ENCODE data around the gene MYO1A. TPM values are rescaled to one million over a fixed set of nuclear protein-coding genes. Genes with fewer than 3 reads are reported as not detected.
A peak's percentile ranks its signal among the peaks of the same experiment; 100 is the strongest.

MYO1A gene
- polyA plus RNA-seq, 1 donor (not counting 4 experiments of a cell fraction or from before 2014, with no cell fraction given) = 0.01 TPM

- Histone ChIP-seq H3K4me1 (ENCODE audit: control insufficient read depth, extremely low read depth, insufficient read depth, low read length) (peaks cover 4% of the 10 kb centered on the region), H3K27ac (ENCODE audit: control insufficient read depth, insufficient read depth, low read length) (no peak overlapping the region), H3K27me3 (ENCODE audit: control insufficient read depth, extremely low read depth, insufficient read depth, low read length) (peaks cover 16% of the 10 kb centered on the region), H3K4me2 (ENCODE audit: control insufficient read depth, extremely low read depth, insufficient read depth, low read depth, low read length) (no peak overlapping the region), H2AFZ (ENCODE audit: control insufficient read depth, low read length) (no peak overlapping the region), H3K36me3 (ENCODE audit: control insufficient read depth in 2 of 2, extremely low read depth in 1 of 2, insufficient read depth in 2 of 2, low read length in 2 of 2) (no peaks in the 10 kb centered on the region), H3K9me1 (ENCODE audit: control insufficient read depth, extremely low read depth, insufficient read depth, low read length) (no peaks in the 10 kb centered on the region), H3K9me3 (ENCODE audit: control insufficient read depth, low read depth, low read length) (no peaks in the 10 kb centered on the region), H3K79me2 (ENCODE audit: control insufficient read depth, insufficient read depth, low read length) (peaks cover 8% of the 10 kb centered on the region), H4K20me1 (ENCODE audit: control insufficient read depth, extremely low read depth, insufficient read depth, low read length) (no peaks in the 10 kb centered on the region), H3K4me3 (ENCODE audit: control insufficient read depth in 2 of 3, extremely low read depth in 1 of 3, insufficient read depth in 2 of 3, low read depth in 1 of 3, low read length in 3 of 3) (no peak overlapping the region), H3K9ac (ENCODE audit: control insufficient read depth, extremely low read depth, insufficient read depth, low read length) (no peak overlapping the region)
- DNase-seq (ENCODE audit: low read depth, low spot score) = no peak
- dilution Hi-C loops (cut with MboI; ENCODE audit: extremely low pct_ligation_motif_present, low sequenced_read_pairs) = loop anchor here (10.0 kb wide), 1 partner anchor 255 kb away; the partner anchor contains the start of gene PRIM1
- no peak for TF ChIP-seq CTCF (optimal IDR thresholded peaks at IDR 0.05 in 1 of 3, IDR thresholded peaks at IDR 0.05 in 1 of 3, conservative IDR thresholded peaks at IDR 0.05 in 1 of 3; ENCODE audit: extremely low read depth in 1 of 3, insufficient read depth in 2 of 3, low read length in 3 of 3)
- no peak for TF ChIP-seq EZH2 (IDR thresholded peaks at IDR 0.05; ENCODE audit: low read length)
- no peak for FAIRE-seq
These were observed 39.8 kb downstream of the MYO1A start for GRCh38 chr12:57009949-57010626.

GRCh38 chr12:57008178-57008577 lies 41.8 kb downstream of the MYO1A start:
- H3K4me2 ChIP-seq (ENCODE audit: control insufficient read depth, extremely low read depth, insufficient read depth, low read depth, low read length) = no peak overlapping the region
- dilution Hi-C loops (cut with MboI; ENCODE audit: extremely low pct_ligation_motif_present, low sequenced_read_pairs) = loop anchor here (10.0 kb wide), 1 partner anchor 253 kb away; the partner anchor contains the start of gene PRIM1

More at GRCh38 chr12:57008178-57008577, 41.8 kb downstream of the MYO1A start:
- peaks cover 8 to 12% of the 10 kb centered on the region in 2 experiments for H3K36me3 ChIP-seq (ENCODE audit: control insufficient read depth in 2 of 2, extremely low read depth in 1 of 2, insufficient read depth in 2 of 2, low read length in 2 of 2)
- H3K9me3 ChIP-seq (ENCODE audit: control insufficient read depth, low read depth, low read length) = no peaks in the 10 kb centered on the region
- no peaks in the 10 kb centered on the region for H4K20me1 ChIP-seq (ENCODE audit: control insufficient read depth, extremely low read depth, insufficient read depth, low read length)
- no peak overlapping the region for H3K9ac ChIP-seq (ENCODE audit: control insufficient read depth, extremely low read depth, insufficient read depth, low read length)
- H3K4me3 ChIP-seq (ENCODE audit: control insufficient read depth in 2 of 3, extremely low read depth in 1 of 3, insufficient read depth in 2 of 3, low read depth in 1 of 3, low read length in 3 of 3) = no peak overlapping the region
- peaks cover 20% of the 10 kb centered on the region for H3K79me2 ChIP-seq (ENCODE audit: control insufficient read depth, insufficient read depth, low read length)
- peaks cover 2% of the 10 kb centered on the region for H3K27me3 ChIP-seq (ENCODE audit: control insufficient read depth, extremely low read depth, insufficient read depth, low read length)
- DNase-seq (ENCODE audit: low read depth, low spot score) (no peak), FAIRE-seq (peak; percentile 39)
- peak; percentile 33 to 67 (median 62) for TF ChIP-seq CTCF (optimal IDR thresholded peaks at IDR 0.05 in 1 of 3, IDR thresholded peaks at IDR 0.05 in 1 of 3, conservative IDR thresholded peaks at IDR 0.05 in 1 of 3; ENCODE audit: extremely low read depth in 1 of 3, insufficient read depth in 2 of 3, low read length in 3 of 3)
- TF ChIP-seq EZH2 (IDR thresholded peaks at IDR 0.05; ENCODE audit: low read length) = no peak
- no peak overlapping the region for H2AFZ ChIP-seq (ENCODE audit: control insufficient read depth, low read length)
- H3K4me1 ChIP-seq (ENCODE audit: control insufficient read depth, extremely low read depth, insufficient read depth, low read length) = peaks cover 6% of the 10 kb centered on the region
- H3K27ac ChIP-seq (ENCODE audit: control insufficient read depth, insufficient read depth, low read length) = no peak overlapping the region
- no peaks in the 10 kb centered on the region for H3K9me1 ChIP-seq (ENCODE audit: control insufficient read depth, extremely low read depth, insufficient read depth, low read length)
